VCaP (cell line): ENCODE results near the gene CABLES1.

Experiments
- H3K27ac ChIP-seq: fragments of 450-650 bp; 2 replicates; pipeline ENCODE4 v1.5.1; 2017
- CTCF ChIP-seq: fragments of 450-650 bp; conservative IDR thresholded peaks from 2 replicates; pipeline ENCODE4 v1.5.1; 2017; ENCODE audit warnings: mild to moderate bottlenecking, moderate library complexity

The CABLES1 gene

GRCh38 chr18:23257137-23257536, 121.9 kb downstream of the CABLES1 start:
- peak overlapping the region; percentile 98; the same call in 1 of the 2 replicates for H3K27ac ChIP-seq
- no peak for TF ChIP-seq CTCF

GRCh38 chr18:23257686-23258565, 122.6 kb downstream of the CABLES1 start:
- TF ChIP-seq CTCF: no peak
- H3K27ac ChIP-seq: peak overlapping the region; percentile 98

DNA sequence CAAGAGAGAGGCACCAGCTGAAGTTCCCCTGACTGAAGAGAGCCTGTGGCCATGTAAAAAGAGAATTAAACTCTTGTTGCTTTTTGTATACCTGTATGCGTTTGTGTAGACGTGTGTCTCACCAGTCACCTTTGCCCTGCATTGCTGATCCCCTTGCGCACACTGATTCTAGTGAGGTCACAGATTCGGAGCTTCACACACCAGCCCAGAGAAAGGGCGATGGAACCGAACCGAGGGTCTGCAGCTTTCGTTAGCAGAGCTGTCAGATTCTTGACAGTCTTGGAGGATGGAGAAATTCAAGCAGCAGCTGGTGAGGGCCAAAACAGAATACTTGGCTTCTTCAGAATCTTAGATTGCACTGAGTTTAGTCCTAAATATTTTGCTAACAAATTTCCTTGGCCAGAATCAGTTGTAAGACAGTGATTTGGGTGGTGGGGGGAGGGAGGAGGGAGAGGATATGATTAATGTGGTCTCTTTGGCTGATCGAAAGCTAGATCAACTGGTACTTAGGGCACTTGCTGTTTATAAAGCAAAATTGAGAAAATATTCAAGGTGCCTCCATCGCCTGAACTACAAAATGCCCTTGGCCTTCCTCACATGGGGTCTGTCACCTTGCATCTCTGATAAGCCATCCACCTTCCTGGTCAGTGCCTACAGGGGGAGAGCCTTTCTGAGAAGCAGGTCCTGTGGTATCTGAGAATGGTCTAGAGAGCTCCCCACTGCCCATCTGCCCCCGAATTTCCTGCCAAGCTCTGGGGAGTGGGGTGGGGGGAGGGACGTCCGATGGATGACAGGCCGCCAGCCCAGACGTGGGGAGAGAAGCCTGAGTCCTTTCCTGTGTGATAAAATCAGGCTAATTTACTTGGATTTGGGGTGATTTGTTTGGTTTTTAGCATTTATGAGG, 123.5 kb downstream of the CABLES1 start:
- peak overlapping the region; percentile 98 for H3K27ac ChIP-seq
- TF ChIP-seq CTCF: no peak

DNA sequence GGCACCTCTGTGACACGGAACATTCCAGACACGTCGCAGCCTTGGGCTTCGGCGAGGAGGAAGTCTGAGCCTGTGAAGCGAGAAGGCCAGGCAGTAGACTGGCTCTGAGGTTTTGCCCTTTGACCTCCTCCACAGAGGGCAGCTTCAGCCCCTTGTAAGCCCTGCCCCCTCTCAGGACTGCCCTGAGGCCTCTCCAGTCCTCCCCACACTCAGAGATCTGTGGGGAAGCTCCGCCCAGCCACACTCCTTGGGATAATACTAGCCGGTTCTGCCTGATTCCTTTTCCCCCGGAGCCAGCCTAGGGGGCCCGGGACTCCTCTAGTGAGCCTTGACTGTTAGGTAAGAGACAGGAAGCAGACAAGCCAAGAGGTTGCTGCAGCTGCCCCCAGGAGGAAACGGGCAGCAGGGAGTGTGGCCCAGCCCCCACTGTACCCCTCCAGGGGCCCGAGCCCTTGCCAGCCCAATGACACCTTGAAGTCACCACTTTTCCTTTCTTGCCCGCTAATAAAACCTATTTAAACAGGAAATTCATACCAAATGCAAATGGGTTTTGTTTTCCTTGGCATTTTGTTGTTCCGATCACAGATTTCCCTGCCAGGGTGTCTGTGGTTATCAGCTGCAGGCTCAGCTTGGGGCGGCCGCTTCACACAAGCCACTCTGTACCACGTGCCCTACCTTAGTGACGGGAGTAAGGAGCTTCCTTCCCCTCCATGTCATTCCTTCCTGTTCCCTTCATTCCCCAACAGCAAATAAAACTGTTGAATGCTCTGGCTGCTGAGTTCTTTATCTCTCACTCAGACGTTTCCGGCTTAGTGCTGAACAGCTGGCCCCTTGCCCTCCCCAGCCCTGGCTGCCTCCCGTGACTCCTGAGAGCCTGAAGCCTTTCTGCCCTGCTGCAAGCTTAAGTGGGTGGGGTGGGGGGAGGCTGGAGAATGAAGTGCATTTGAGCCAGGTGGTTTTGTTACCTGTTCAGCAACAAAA, 124.7 kb downstream of the CABLES1 start:
- TF ChIP-seq CTCF: no peak
- peak overlapping the region; percentile 98 for H3K27ac ChIP-seq

- TF ChIP-seq CTCF: no peak
- peak overlapping the region; percentile 98 for H3K27ac ChIP-seq
These were observed 125.8 kb downstream of the CABLES1 start for GRCh38 chr18:23260926-23261590.

- peak overlapping the region; percentile 98; the same call in 1 of the 2 replicates for H3K27ac ChIP-seq
- TF ChIP-seq CTCF: no peak
These were observed 128.4 kb downstream of the CABLES1 start for GRCh38 chr18:23263551-23264235.
